ENCODE measurements around the gene SETD1A.
A peak's percentile ranks its signal among the peaks of the same experiment; 100 is the strongest.

The SETD1A gene

GRCh38 chr16:30982548-30983288 lies 25.2 kb downstream of the SETD1A start:
- no peak for DNase-seq (ENCODE audit: low read depth in 3 of 3)

GRCh38 chr16:30983289-30983889 lies 25.8 kb downstream of the SETD1A start:
- no peak for DNase-seq (ENCODE audit: low read depth in 3 of 3)

GRCh38 chr16:30983898-30984610 lies 26.5 kb downstream of the SETD1A start:
- DNase-seq (ENCODE audit: low read depth in 3 of 3): no peak

DNA sequence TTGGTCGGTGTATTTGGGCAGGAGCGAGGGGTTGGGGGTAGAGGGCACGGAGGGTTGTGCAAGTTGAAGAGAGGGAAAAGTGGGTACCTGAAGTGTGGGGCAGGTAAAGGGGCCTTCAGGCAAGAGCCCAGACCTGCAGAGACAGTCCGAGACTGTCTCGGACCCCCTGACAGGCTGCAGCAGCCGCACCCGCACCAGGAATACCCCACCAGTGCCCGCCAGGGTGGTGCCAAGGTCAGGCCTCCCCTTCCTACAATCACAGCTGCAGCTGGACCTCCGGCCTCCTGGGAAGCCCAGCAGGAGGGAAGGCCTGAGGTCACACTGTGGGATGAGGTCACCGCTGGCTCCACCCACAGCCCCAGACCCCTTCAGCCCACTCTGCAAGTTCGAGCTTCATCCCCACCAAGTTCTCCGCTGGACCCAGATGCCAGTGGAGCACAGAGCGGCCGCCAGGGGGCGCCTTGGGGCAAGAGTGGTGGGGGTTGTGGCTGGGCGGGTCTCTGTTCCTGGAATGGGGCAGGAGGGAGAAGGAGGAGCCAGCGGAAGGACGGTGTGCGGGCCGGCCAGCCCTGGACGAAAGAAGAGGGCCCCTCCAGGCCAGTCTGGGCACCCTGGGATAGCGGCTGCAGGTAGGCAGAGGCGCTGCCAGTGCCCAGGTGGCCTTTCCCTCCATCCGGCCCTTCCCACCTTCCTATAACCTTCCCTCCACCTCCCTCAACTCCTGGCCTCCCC lies 27.3 kb downstream of the SETD1A start, which contains the start of gene HSD3B7:
TSS of gene HSD3B7 (plus strand) at position 539 of the 732 bp plus-strand sequence. CDS start 452 bp downstream, outside the sequence.
- DNase-seq (ENCODE audit: low read depth in 3 of 3): peak; percentile 66 to 82 (median 79)

GRCh38 chr16:30985401-30986128 lies 28.0 kb downstream of the SETD1A start:
- no peak for DNase-seq (ENCODE audit: low read depth in 3 of 3)

DNA sequence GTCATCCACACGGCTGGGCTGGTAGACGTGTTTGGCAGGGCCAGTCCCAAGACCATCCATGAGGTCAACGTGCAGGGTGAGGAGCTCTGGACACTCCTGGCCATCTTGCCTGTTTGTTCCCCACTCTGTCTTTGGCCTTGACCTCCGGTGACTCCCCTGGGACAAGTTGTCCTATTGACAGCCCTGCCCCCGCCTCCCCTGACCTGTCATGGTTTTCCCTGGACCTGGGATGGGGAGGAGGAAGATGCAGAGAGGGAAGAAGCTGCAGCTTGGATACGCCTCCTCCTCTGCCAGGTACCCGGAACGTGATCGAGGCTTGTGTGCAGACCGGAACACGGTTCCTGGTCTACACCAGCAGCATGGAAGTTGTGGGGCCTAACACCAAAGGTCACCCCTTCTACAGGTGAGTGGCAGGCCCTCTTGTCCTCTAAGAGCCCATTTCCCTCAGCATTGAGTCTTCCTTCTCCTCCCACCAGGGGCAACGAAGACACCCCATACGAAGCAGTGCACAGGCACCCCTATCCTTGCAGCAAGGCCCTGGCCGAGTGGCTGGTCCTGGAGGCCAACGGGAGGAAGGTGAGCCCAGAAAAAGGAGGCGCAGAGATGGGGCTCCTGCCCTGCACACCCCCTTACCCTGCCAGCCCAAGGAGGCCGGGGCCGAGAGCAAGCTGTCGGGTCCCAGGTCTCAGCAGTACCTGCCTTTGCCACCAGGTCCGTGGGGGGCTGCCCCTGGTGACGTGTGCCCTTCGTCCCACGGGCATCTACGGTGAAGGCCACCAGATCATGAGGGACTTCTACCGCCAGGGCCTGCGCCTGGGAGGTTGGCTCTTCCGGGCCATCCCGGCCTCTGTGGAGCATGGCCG lies 28.8 kb downstream of the SETD1A start:
- DNase-seq (ENCODE audit: low read depth in 3 of 3): no peak

DNA sequence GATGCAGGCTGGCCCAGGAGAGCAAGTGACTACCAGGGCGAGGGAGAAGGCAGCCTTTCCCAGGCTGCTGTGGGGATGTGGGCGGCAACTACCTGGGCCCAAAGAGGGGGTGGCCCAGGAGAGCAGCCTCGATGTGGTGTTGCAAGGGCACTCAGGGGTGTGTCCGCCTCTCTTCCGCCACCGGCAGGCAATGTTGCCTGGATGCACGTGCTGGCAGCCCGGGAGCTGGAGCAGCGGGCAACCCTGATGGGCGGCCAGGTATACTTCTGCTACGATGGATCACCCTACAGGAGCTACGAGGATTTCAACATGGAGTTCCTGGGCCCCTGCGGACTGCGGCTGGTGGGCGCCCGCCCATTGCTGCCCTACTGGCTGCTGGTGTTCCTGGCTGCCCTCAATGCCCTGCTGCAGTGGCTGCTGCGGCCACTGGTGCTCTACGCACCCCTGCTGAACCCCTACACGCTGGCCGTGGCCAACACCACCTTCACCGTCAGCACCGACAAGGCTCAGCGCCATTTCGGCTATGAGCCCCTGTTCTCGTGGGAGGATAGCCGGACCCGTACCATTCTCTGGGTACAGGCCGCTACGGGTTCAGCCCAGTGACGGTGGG lies 30.1 kb downstream of the SETD1A start:
- no peak for DNase-seq (ENCODE audit: low read depth in 3 of 3)

GRCh38 chr16:30989469-30990047 lies 32.0 kb downstream of the SETD1A start:
- DNase-seq (ENCODE audit: low read depth in 3 of 3): no peak

- DNase-seq (ENCODE audit: low read depth in 3 of 3): no peak
Measured at GRCh38 chr16:30990105-30990504, 32.6 kb downstream of the SETD1A start.

GRCh38 chr16:30991052-30991451 lies 33.5 kb downstream of the SETD1A start:
- no peak for DNase-seq (ENCODE audit: low read depth in 3 of 3)

DNA sequence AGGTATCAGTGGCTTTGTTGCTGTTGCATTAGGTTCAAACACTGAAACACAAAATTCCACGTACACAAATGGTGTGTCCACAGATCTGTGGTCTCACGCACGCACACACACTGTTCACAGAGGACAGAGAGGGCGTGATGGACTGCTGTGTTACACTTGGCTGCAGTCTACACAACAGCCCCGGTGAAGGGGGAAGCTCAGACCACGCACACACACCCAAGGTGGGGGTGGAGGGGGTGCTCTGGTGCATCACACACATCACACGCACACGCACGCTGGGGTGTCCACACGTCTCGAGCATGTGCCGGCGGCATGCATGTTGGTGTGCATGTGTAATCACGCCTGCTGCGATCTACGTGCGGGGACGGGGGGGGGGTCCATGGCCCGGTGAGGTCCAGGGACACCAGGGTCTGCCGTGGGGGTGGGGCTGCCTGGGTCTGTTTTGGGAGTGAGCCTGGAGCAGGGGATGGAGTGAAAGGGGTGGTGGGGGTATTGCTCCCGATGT lies 34.8 kb downstream of the SETD1A start:
- no peak for DNase-seq (ENCODE audit: low read depth in 3 of 3)

DNA sequence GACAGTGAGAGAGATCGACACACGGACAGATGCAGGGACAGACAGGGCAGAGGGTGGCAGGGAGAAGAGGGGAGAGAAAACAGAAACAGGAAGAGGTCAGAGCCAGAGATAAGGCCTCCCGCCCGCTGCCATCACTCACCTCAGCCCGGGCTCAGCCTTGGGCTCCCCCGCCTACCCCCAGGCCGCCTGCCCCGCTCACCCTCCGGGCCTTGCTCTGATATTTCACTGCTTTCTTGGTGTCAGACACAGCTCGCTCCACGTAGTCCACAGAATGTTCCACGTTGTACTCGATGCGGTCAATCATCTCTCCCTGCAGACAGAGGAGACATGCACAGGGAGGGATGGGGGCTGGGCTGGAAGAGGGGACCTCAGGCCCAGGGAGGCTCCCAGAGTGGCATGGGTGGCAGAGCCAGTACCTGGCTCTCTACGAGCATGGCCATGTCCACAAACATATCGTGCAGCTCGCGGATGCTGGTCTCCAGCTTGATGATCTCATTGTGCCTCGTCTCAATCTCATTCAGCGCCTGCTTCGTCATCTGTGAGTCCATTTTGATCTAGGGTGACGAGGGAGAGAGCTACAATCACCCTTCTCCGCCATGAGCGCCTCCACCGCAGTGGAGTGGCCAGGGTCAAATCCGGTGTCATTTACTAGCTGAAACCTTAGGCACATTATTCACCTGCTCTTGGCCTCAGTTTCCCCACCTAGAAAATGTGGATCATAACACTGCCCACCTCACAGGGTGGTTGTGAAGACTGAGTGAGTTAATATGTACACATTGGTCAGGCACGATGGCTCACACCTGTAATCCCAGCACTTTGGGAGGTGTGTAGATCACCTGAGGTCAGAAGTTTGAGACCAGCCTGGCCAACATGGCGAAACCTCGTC lies 35.6 kb downstream of the SETD1A start:
- no peak for DNase-seq (ENCODE audit: low read depth in 3 of 3)

- DNase-seq (ENCODE audit: low read depth in 3 of 3): no peak
Measured at GRCh38 chr16:30995927-30996323, 38.4 kb downstream of the SETD1A start.

- no peak for DNase-seq (ENCODE audit: low read depth in 3 of 3)
Measured at GRCh38 chr16:30996324-30996984, 38.9 kb downstream of the SETD1A start.

DNA sequence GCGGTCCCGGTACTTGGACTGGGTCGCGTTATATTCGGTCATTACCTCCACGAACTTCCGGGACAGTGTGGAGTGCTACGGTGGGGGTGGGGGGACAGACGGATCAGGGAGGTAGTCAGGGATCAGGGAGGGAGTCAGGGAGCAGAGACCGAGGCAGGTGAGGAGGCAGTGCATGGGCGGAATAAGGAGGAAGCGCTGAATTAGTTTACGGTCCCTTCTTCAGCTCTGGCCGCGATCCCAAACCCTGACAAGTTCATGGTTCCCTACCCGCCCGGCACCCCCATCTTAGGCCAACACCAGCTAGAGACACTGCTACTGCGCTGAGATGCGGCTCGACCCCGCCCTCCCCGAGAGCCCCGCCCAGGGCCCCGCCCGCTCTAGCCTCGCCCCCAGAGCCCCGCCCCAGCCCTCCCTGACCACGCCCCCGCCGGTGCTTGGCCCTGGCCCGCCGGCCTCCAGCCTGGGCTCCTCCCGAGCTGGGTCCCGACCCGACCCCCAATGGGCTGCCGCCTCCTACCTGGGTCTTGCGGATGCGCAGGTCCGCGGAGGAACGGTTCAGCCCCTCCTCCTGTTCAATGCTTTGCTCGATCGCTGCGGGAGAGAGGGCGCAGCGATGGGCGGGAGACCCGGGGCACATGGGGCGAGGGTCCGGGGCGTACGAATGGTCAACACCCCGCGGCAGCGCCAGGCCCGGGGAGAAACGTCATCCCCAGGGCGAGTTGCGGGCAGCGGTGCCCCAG lies 39.6 kb downstream of the SETD1A start:
- peak; percentile 66 to 90 (median 70) for DNase-seq (ENCODE audit: low read depth in 3 of 3)

DNA sequence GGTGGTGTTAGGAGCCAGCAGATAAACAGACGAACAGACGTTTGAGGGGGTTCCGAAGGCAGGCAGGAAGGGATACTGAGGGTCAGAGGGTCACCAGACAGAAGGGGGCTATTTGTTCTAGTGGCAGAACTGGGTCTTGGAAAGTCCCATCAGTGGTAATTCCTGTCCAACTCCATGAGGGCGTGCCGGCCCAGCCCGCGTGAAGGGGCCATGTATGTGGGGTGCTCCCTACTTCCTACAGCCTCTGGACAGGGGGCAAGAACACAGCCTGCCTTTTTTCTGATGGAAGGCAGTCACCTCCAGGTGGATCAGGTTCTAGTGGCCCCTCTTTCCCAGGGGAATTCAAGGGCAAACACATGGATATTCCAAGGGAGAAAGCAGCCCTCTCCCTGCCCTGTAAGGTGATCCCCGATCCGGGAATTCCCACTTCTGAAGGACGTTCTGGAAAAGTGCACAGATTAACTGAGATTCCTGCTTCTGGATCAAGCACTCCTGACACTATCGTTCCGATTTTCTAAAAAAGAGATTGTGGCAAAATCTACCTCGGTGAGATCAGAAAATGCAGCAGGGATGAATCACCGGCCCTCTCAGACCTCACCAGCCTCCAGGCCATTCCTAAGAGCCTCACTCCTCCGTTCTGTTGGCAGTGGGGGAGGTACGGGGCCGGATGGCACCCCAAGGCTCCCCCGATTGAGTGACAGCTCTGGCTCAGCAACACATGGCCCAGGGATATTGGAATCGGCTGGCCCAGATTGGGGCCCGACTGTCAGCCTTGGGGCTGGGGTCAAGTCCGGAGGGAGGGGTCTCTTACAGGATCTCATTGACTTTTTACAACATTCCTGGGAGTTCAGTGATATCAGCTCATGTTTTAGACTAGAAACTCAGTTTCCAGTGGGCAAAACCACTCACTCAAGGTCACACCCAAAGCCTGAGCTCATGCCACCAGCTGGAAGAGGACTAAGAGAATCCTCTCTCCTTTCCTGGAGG lies 40.5 kb downstream of the SETD1A start:
- DNase-seq (ENCODE audit: low read depth in 3 of 3): no peak
